Large intestine (tissue), 3 donors: ENCODE data around the gene MSANTD1. TPM values are rescaled to one million over a fixed set of nuclear protein-coding genes. Genes with fewer than 3 reads are reported as not detected.

ENCODE experiments used
- DNase-seq, 2 donors: peaks; one replicate each; pipeline versions ENCODE4 v3.0.0 to v3.0.0-alpha.2; 2013
- H3K27ac ChIP-seq: one replicate; pipeline ENCODE4 v1.5.1; 2013; ENCODE audit warnings: low read length
- H3K27me3 ChIP-seq: 2 replicates; pipeline ENCODE4 v1.6.1; 2013; ENCODE audit warnings: low read length; ENCODE audit not compliant: control insufficient read depth, insufficient read depth
- H3K36me3 ChIP-seq: 2 replicates; pipeline ENCODE4 v1.6.1; 2013; ENCODE audit warnings: low read length; ENCODE audit not compliant: control insufficient read depth, insufficient read depth
- H3K4me1 ChIP-seq: one replicate; pipeline ENCODE4 v1.6.1; 2013; ENCODE audit warnings: low read length; ENCODE audit not compliant: control insufficient read depth, insufficient read depth
- H3K4me3 ChIP-seq: one replicate; pipeline ENCODE4 v1.5.1; 2013; ENCODE audit warnings: low read length
- H3K9me3 ChIP-seq: one replicate; pipeline ENCODE4 v1.6.1; 2013; ENCODE audit warnings: mild to moderate bottlenecking, low read depth, low read length, moderate library complexity; ENCODE audit not compliant: control insufficient read depth
- WGBS: methylation state at CpG from one replicate; pipeline ENCODE4 v1.1.5; 2013; ENCODE audit warnings: low lambda C conversion rate; ENCODE audit not compliant: insufficient coverage; 5-methylcytosine and 5-hydroxymethylcytosine counted together
- polyA plus RNA-seq: library from polyadenylated mRNA; unstranded; fragments of 120-200 nt; gene quantifications from one replicate; pipeline ENCODE4 v1.2.1, GENCODE V29; 2013

Gene MSANTD1
- polyA plus RNA-seq, 1 donor, result 1.0 TPM

- Histone ChIP-seq H3K36me3 (peaks cover 89% of the 10 kb centered on the region), H3K4me1 (no peaks in the 10 kb centered on the region), H3K27ac (no peak overlapping the region), H3K27me3 (no peaks in the 10 kb centered on the region), H3K9me3 (no peaks in the 10 kb centered on the region), H3K4me3 (no peak overlapping the region)
- no CpG with 5 or more reads among the region's 15 CpGs for WGBS
- DNase-seq, result no peak
These were observed 16.1 kb upstream of the MSANTD1 start for GRCh38 chr4:3232871-3233271.

GRCh38 chr4:3233391-3234071, 15.4 kb upstream of the MSANTD1 start:
- H3K27ac ChIP-seq, result no peak overlapping the region
- H3K4me1 ChIP-seq, result no peaks in the 10 kb centered on the region
- WGBS, result no CpG with 5 or more reads among the region's 21 CpGs
- H3K9me3 ChIP-seq, result no peaks in the 10 kb centered on the region
- H3K36me3 ChIP-seq, result peaks cover 87% of the 10 kb centered on the region
- H3K27me3 ChIP-seq, result no peaks in the 10 kb centered on the region
- DNase-seq, result no peak
- H3K4me3 ChIP-seq, result no peak overlapping the region

DNA sequence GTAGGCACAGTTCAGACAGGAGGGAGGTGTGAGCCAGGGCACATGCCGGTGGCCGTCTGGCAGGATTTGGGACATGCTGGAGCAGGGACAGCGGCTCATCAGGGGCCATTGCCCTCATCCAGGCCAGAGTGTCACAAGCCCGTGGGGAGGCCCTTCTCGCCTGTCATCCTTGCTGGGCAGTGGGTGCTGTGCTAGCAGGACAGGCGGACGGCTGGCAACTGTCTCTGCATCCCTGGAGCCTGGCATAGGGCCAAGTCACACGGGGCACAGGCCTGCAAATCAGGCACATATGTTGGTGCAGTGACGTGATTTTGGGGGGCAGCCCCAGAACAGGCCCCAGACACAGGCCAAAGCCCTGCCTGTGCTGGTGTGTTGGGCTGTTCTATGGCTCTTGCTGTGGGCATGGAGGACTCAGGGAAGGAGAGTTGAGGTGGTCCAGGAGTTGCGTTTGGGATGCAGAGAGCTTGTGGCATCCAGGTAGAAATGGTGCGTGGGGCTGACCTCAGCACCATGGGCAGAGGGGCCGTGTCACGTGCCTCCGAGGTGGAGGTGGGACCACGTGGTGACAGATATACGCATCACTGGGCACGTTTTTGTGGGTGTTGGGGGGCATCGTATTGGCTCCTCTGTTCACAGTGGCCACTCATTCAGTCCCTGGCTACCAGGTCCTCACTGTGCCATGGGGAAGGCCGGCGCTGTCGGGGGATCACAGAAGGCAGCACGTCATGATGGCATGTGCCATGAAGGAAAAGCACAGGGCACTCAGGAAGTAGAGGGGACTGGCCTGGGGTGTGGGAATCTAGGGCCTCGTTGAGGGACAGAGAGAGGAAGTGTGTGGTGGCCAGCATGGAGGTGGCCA, 14.6 kb upstream of the MSANTD1 start:
- peaks cover 87% of the 10 kb centered on the region for H3K36me3 ChIP-seq
- no CpG with 5 or more reads among the region's 23 CpGs for WGBS
- H3K27me3 ChIP-seq, result no peaks in the 10 kb centered on the region
- H3K9me3 ChIP-seq, result no peaks in the 10 kb centered on the region
- no peak for DNase-seq
- no peak overlapping the region for H3K27ac ChIP-seq
- H3K4me1 ChIP-seq, result no peaks in the 10 kb centered on the region
- no peak overlapping the region for H3K4me3 ChIP-seq

DNA sequence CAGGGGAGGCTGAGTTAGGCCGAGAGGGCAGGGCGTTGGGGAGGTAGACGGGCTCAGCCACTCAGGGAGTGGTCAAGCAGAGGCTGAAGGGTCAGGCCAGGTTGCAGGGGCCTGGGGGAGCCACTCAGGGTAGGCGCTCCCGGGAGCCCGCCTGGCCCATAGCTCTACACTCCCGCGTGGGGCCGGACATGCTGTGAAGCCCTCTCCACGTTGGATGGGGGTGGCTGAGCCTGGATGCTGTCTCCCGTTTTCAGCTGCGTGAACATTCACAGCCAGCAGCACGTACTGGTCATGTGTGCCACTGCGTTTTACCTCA, 14.0 kb upstream of the MSANTD1 start:
- H3K9me3 ChIP-seq, result no peaks in the 10 kb centered on the region
- DNase-seq, result no peak
- H3K27me3 ChIP-seq, result no peaks in the 10 kb centered on the region
- WGBS, result no CpG with 5 or more reads among the region's 14 CpGs
- H3K4me1 ChIP-seq, result no peaks in the 10 kb centered on the region
- no peak overlapping the region for H3K4me3 ChIP-seq
- H3K27ac ChIP-seq, result no peak overlapping the region
- H3K36me3 ChIP-seq, result peaks cover 87% of the 10 kb centered on the region

DNA sequence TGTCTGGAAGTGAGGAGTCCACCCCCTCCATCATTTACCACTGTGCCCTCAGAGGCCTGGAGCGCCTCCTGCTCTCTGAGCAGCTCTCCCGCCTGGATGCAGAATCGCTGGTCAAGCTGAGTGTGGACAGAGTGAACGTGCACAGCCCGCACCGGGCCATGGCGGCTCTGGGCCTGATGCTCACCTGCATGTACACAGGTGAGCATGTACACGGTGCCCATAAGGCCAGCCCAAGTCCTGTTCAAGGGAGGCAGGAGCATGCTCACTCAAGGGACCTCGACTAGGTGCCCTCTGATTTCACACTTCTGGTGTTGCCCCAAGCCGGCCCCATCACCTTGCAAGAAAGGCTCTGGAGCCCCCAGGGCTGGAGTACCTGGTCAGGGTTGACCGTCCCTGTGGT, 13.4 kb upstream of the MSANTD1 start:
- no peak for DNase-seq
- Histone ChIP-seq H3K4me3 (no peak overlapping the region), H3K27ac (no peak overlapping the region), H3K36me3 (peaks cover 86% of the 10 kb centered on the region), H3K4me1 (no peaks in the 10 kb centered on the region), H3K27me3 (no peaks in the 10 kb centered on the region), H3K9me3 (no peaks in the 10 kb centered on the region)
- no CpG with 5 or more reads among the region's 11 CpGs for WGBS

DNA sequence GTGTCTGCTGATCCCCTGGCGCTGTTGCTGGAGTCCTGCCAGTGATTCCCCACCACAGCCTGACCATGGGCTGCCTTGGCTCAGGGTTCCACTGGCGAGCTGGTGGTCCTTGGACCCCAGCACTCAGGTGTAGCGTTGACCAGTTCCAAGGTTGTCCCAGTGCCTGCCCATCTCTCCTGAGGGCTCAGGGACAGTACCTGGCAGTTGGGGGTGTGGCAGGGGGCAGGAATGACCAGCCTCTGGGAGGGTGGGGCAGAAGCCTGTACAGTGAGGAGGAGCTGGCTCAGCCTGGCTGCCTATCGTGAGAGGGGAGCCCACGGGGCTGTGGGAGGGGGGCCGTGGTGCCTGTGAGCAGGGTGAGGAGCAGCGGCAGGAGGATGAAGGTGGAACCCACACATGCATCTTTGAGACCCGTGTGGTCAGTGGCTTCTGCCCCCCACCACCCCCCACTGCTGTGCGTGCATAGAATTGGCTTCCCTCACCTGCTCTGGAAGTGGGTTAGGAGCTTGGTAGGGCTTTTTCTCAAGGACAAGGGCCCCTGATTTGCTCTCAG, 12.6 kb upstream of the MSANTD1 start:
- Histone ChIP-seq H3K9me3 (no peaks in the 10 kb centered on the region), H3K4me1 (peaks cover 5% of the 10 kb centered on the region), H3K4me3 (no peak overlapping the region), H3K27ac (no peak overlapping the region), H3K27me3 (no peaks in the 10 kb centered on the region), H3K36me3 (peaks cover 86% of the 10 kb centered on the region)
- DNase-seq, result no peak
- no CpG with 5 or more reads among the region's 9 CpGs for WGBS

DNA sequence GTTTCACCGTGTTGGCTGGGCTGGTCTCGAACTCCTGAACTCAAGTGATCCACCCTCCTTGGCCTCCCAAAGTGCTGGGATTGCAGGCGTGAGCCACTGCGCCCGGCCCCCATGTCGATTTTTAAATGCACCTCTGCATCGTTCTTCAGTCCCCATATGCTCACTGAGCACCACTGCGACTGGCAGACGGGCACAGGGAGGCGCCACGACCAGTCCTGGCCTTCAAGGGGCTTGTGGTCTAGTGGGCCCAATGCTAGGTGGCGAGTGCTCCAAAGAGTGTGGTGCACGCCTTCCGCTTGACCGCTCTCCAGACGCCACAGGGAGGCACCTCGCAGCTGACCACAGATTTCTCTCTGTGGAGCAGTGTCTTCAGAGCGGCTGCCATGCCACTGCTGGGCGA, 11.7 kb upstream of the MSANTD1 start:
- no CpG with 5 or more reads among the region's 19 CpGs for WGBS
- Histone ChIP-seq H3K4me3 (no peak overlapping the region), H3K9me3 (no peaks in the 10 kb centered on the region), H3K27me3 (no peaks in the 10 kb centered on the region), H3K36me3 (peaks cover 80% of the 10 kb centered on the region), H3K27ac (no peak overlapping the region), H3K4me1 (peaks cover 6% of the 10 kb centered on the region)
- no peak for DNase-seq

- Histone ChIP-seq H3K36me3 (peaks cover 74% of the 10 kb centered on the region), H3K27me3 (no peaks in the 10 kb centered on the region), H3K27ac (no peak overlapping the region), H3K9me3 (no peaks in the 10 kb centered on the region), H3K4me3 (no peak overlapping the region), H3K4me1 (peaks cover 6% of the 10 kb centered on the region)
- WGBS, result no CpG with 5 or more reads among the region's 26 CpGs
- no peak for DNase-seq
These were observed 11.0 kb upstream of the MSANTD1 start for GRCh38 chr4:3237712-3238560.

DNA sequence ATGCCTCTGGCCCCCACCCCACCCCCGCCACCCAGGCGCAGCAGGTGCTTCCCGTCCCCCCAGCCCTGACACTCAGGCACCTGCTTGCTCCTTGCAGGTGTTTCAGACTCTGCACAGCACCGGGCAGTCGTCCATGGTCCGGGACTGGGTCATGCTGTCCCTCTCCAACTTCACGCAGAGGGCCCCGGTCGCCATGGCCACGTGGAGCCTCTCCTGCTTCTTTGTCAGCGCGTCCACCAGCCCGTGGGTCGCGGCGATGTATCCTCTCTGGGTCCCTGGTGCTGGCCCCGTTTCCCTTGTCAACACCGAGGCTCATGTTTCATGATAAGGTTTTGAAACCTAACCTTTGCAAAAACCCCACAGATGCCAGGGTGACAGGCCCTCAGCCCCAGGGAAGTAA, 10.2 kb upstream of the MSANTD1 start:
- no CpG with 5 or more reads among the region's 18 CpGs for WGBS
- Histone ChIP-seq H3K27ac (no peak overlapping the region), H3K4me1 (peaks cover 9% of the 10 kb centered on the region), H3K4me3 (no peak overlapping the region), H3K9me3 (no peaks in the 10 kb centered on the region), H3K27me3 (no peaks in the 10 kb centered on the region), H3K36me3 (peaks cover 69% of the 10 kb centered on the region)
- no peak for DNase-seq

DNA sequence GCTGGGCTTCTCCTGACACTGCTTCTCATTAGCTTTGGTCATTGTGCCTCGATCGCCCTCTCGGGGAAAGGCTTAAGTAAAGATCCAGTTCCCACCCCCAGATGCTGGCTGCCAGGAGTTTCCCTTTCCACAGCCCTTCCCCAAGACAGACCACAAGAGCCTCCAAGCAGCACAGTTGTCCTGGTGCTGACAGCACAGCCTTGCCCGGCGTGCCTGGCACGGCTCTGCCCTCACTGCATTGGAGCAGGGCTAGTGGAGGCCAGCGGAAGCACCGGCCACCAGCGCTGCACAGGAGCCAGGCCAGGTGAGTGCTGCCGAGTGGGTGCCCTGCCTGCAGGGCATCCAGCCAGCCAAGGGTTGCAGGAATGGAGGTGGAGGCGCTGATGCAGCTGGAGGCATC, 9.7 kb upstream of the MSANTD1 start:
- Histone ChIP-seq H3K27ac (no peak overlapping the region), H3K4me3 (no peak overlapping the region), H3K9me3 (no peaks in the 10 kb centered on the region), H3K36me3 (peaks cover 67% of the 10 kb centered on the region), H3K27me3 (no peaks in the 10 kb centered on the region), H3K4me1 (peaks cover 9% of the 10 kb centered on the region)
- no CpG with 5 or more reads among the region's 11 CpGs for WGBS
- DNase-seq, result no peak
